ENCODE results near the gene BAAT.

Gene BAAT

GRCh38 chr9:101311758-101312420 lies 72.9 kb downstream of the BAAT start:
- peak; percentile 72 for DNase-seq

GRCh38 chr9:101311191-101311590 lies 73.6 kb downstream of the BAAT start:
- no peak for DNase-seq

Data from fibroblast of skin of right biceps (primary cell).